BJ (cell line): Measurements from ENCODE around the gene RPAP2. TPM values are rescaled to one million over a fixed set of nuclear protein-coding genes. Genes with fewer than 3 reads are reported as not detected.

Experiments used
- CTCF ChIA-PET: fragments of 350-600 bp; formaldehyde crosslinking; extraction: SDS; loops from one replicate; lab custom pipeline; 2021; ENCODE audit warnings: antibody characterized with exemption, inconsistent platforms; lab: Yijun Ruan, JAX
- POLR2A ChIA-PET: fragments of 300-600 bp; sonication (Branson Sonifier 250); formaldehyde crosslinking; extraction: SDS; loops from one replicate; lab custom pipeline; 2021; ENCODE audit warnings: antibody characterized with exemption; lab: Charles Lee
- DNase-seq: peaks from one replicate; pipeline ENCODE4 v3.0.0-alpha.2; 2011; ENCODE audit warnings: low read depth
- H3K27me3 ChIP-seq: 2 replicates; pipeline ENCODE4 v1.6.0; 2011; ENCODE audit warnings: low read length; ENCODE audit not compliant: control insufficient read depth, insufficient read depth
- H3K36me3 ChIP-seq: 2 replicates; pipeline ENCODE4 v1.5.1; 2011; ENCODE audit warnings: low read length; ENCODE audit not compliant: control insufficient read depth, insufficient read depth
- H3K4me3 ChIP-seq: 2 replicates; pipeline ENCODE4 v1.5.1; 2011; ENCODE audit warnings: low read depth, mild to moderate bottlenecking, control low read depth, low read length
- CTCF ChIP-seq: IDR thresholded peaks from 2 replicates; pipeline ENCODE4 v1.5.1; 2011; ENCODE audit warnings: low read depth, mild to moderate bottlenecking, control low read depth, inconsistent platforms, low read length, moderate library complexity; ENCODE audit not compliant: insufficient read depth
- polyA plus RNA-seq: library from polyadenylated mRNA; depleted of rRNA; stranded (reverse); fragments of >200 nt; gene quantifications from 2 replicates; pipeline ENCODE4 v1.2.3, GENCODE V29; 2011; rRNA removed
- small RNA-seq: library from RNA; depleted of rRNA; stranded (forward); fragments of <200 nt; gene quantifications from one replicate; pipeline ENCODE3, GENCODE V24; 2012; ENCODE audit warnings: low replicate concordance, low read depth; ENCODE audit not compliant: insufficient read length

Gene RPAP2
- polyA plus RNA-seq, 1 experiment: 4.0 TPM

DNA sequence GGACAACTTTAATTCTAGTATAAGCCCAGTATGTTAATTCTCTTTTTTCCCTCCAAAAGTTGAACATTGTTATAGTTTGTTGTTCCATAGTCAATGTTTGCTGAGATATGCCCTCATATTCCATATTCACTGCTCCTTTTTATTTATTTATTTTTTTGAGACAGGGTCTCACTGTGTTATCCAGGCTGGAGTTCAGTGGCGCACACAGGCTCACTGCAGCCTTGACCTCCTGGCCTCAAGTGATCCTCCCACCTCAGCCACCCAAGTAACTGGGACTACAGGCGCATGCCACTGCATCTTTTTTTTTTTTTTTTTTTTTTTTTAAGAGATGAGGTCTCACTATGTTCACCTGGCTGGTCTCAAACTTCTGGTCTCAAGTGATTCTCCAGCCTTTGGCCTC is 149.1 kb downstream of the RPAP2 start:
- Histone ChIP-seq H3K4me3 (no peak overlapping the region), H3K27me3 (no peaks in the 10 kb centered on the region), H3K36me3 (no peaks in the 10 kb centered on the region)
- no peak for TF ChIP-seq CTCF
- no peak for DNase-seq
- ChIA-PET POLR2A (no interaction called here), CTCF (no interaction called here)

Small RNA genes within 50 kb of the gene (small RNA-seq; reads per million reads assigned to genes)
- gene RN7SL824P: not detected

Other genes starting within 250 kb of the RPAP2 start
- 0.15 TPM in 1 of 2 replicates, not detected in the other for gene SETSIP, start 223.6 kb upstream of the RPAP2 start, polyA plus RNA-seq
- gene BTBD8, start 218.7 kb upstream of the RPAP2 start, polyA plus RNA-seq: 0.43 and 1.1 TPM in 2 replicates
- not detected in 2 replicates for gene C1orf146, start 81.1 kb upstream of the RPAP2 start, polyA plus RNA-seq
- 1.3 and 3.5 TPM in 2 replicates for gene GLMN, start 72 bp upstream of the RPAP2 start, polyA plus RNA-seq
- gene GFI1, start 187.9 kb downstream of the RPAP2 start, polyA plus RNA-seq: 0.04 and 0.07 TPM in 2 replicates